Mesangial cell (primary cell): ENCODE data around the gene IMPA2. TPM values are rescaled to one million over a fixed set of nuclear protein-coding genes. Genes with fewer than 3 reads are reported as not detected.

ENCODE experiments used
- total RNA-seq: library from RNA; depleted of rRNA; stranded (reverse); fragments of >200 nt; gene quantifications from 2 replicates; pipeline ENCODE4 v1.2.3, GENCODE V29; 2015

The IMPA2 gene
- total RNA-seq: 28.5 and 141 TPM in 2 replicates

GRCh38 chr18:11981192-11981542 lies at the start of gene IMPA2:
Gene IMPA2, plus strand, starts transcription at chr18:11981507. Its CDS starts 163 bp downstream, at chr18:11981670.

Other genes starting within 250 kb of the IMPA2 start
- 30.3 and 42.3 TPM in 2 replicates for gene CHMP1B, start 130.1 kb upstream of the IMPA2 start, total RNA-seq
- 8.8 and 29.7 TPM in 2 replicates for gene MPPE1, start 73.2 kb upstream of the IMPA2 start, total RNA-seq
- not detected in 2 replicates for gene ANKRD62, start 112.3 kb downstream of the IMPA2 start, total RNA-seq